SH-SY5Y (cell line): ENCODE measurements around the gene EPB41L2.

ENCODE experiments used
- GATA2 ChIP-seq: IDR thresholded peaks from 2 replicates; pipeline ENCODE4 v1.6.1; 2011; ENCODE audit warnings: mild to moderate bottlenecking, low read depth, low read length
- GATA3 ChIP-seq: IDR thresholded peaks from 2 replicates; pipeline ENCODE4 v1.6.1; 2011; ENCODE audit warnings: low read depth, mild to moderate bottlenecking, low read length, moderate library complexity

The EPB41L2 gene

DNA sequence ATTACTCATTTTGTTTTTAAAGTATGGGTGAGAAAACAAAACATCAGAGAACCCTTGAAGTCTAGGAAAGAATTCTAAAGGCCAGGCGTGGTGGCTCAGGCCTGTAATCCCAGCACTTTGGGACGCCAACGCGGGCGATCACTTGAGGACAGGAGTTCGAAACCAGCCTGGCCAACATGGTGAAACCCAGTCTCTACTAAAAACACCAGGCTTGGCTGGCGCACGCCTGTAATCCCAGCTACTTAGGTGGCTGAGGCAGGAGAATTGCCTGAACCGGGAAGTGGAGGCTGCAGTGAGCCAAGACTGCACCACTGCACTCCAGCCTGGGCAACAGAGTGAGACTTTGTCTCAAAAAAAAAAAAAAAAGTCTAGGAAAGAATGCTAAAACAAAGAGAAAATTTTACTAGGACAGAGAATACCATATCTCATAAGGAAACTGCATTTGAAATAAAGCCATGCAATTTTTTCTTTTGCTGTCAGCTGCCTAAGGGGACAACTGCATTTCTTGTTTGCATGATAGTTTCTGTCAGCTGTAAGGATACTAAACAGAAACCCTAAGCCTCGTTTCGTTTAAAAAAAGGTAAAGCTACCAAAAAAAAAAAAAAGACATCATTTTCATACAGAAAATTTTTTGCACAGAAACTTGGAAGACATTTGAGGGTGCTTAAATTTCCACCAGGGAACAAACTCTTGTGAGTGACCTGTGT, 203.7 kb downstream of the EPB41L2 start:
- TF ChIP-seq GATA3 (no peak), GATA2 (no peak)

DNA sequence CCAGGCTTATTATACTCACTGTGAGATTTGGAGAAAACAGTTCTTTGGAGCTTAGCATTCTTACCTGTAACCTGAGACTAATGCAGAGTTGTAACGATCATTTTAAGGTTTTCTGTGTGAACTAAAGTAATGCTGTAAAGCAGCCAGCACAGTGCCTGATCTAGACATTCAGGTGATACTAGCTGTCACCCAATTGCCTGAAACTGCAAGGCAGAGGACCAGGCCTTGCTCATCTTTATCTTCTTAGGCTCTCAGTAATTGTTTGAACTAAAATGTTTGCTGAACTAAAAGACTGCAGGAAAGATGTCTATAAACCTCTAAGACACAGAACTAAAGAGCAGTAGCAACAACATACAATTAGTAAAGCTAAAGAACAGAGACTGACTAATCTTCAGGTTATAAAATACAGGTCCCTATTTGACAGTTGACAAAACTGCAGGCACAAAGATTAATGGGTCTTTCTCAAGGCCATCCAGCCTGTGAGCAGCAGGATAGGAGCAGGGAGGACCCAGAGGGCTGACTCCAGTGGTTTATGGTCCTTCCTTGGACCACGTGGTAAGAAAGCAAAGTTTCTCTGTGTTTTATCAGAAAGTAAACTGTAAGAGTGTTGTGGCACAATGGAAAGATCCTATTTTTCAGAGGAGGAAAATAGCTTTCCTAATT, 204.4 kb downstream of the EPB41L2 start:
- no peak for TF ChIP-seq GATA3
- TF ChIP-seq GATA2: no peak

DNA sequence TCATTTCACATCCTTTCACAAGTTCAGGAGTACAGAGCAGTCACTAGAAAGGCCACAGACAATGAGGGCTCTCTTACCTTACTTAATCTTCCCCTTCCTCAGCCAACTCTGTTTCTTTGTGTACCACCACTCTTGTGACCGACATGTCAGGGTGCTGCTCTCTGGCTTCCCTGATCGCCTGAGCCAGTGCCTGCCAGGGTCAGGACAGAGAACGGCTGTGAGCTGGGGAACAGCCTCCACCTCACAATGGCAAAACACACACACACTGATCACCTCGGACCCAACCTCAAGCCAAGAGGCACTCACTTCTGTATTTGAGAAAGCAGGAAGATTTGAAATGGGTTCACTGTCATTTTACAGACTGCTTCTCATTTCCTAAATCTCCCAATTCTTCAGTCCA, 205.0 kb downstream of the EPB41L2 start:
- no peak for TF ChIP-seq GATA3
- no peak for TF ChIP-seq GATA2

DNA sequence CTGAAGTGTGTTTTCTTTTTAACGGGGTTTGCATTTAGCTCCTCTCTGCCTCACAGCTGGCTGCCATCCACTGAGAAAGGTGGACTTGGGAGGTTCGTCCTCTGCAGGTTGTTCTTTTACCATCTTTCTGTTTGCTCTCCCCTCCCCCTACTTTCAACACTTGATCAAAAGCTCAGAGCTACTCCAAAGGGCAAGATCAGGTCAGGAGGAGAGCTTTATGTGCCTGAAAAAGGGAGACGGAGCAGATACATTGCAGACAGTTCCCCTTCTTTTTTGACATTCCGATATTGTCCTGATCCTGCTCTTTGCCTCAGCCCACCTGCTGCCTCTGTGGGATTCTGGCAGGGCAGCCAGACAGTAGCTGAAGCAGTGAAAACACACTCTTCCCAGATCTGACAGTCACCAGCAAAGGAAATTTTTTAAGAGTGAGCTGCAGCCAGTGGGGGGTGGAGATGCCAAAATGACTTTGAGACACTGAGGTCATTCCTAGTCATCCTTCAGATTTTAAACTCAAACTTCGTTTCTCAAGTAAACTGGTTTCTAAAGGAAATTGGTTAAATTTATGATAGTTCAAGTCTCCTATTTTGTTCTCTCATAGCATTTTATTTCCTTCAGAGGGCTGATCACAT, 209.4 kb downstream of the EPB41L2 start:
- TF ChIP-seq GATA3 (no peak), GATA2 (no peak)

DNA sequence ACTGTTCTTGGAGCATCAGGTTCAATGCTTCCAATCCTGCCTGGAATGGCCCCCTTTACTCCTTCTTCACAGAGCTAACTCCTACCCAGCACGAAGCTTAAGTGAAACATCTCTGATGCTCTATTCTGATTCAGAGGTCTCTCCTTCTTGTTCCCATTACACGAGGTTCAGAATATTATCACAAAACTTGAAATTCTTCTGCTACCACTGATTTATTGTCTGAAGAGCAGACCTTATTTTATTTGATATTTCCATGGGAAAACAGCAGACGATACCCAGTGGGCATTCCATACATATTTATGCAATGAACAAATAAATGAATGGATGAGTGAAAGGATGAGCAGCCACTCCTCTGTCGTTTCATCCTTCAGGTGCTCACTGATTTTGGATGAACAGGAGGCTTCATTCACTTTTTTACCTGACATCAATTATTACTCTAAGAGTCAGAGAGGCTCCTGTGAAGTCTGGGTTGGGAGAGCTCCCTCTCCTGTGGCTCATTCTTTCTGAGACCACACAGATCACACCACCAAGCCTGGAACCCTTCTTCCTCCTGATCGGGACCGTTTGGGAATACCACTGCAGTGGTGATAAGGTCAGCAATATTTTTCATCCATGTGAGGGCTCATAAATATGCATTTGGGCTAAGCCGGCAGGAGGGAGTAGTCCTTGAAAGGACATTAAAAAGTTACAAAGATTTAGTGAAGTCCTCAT, 210.0 kb downstream of the EPB41L2 start:
- no peak for TF ChIP-seq GATA2
- TF ChIP-seq GATA3: no peak

DNA sequence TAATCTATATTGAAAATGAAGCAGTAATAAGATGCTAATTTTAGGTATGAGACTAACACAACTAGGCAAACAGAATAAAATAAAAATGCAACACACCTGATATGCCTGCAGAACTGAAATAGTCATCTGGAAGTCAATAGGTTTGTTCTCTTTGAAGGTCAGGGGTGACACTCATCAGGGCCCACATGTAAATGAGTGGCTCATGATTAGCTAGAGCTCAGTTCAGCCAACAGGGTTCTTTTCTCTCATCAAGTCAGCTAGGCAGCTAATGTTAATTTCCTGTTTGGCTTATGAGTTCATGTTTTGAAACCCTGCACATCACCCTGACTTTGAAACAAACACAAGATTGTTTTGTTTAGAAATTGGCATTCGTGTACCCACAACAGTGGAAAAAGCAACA, 212.0 kb downstream of the EPB41L2 start:
- no peak for TF ChIP-seq GATA3
- TF ChIP-seq GATA2: no peak

DNA sequence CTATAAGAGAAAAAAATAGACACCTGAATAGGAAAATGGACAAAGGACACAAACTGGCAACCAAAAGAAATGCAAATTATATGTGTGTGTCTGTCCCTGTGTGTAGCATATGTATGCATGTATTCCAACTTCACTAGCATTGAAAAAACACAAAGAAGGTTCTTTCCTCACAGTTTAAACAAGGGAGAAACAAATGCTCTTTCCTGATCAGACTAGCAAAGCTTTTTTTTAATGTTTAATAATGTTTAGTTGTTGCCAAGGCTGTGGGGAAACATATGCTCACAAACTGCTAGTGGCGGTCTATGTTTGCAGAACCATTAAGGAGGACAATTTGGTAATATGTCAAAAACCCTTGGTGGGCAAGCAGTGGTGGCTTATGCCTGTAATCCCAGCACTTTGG, 213.5 kb downstream of the EPB41L2 start:
- TF ChIP-seq GATA2 (no peak), GATA3 (no peak)

DNA sequence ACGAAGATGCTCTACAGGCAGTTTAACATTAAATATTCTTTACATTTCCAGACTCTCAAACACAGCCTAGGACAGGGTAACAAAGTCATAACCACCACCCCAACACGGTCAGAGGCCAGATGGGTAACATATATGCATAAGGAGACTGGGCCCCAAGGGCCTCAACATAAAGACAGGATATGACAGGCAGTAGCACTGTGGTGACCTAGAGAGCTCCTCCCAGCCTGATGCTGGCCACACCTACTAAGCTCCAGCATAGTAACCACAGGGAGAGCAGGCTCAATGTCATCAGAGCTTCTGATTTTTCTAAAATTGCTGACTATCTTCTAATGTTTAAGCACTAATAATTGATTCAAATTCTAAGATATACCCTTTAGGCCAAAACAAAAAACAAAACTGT, 214.1 kb downstream of the EPB41L2 start:
- TF ChIP-seq GATA3 (no peak), GATA2 (no peak)

DNA sequence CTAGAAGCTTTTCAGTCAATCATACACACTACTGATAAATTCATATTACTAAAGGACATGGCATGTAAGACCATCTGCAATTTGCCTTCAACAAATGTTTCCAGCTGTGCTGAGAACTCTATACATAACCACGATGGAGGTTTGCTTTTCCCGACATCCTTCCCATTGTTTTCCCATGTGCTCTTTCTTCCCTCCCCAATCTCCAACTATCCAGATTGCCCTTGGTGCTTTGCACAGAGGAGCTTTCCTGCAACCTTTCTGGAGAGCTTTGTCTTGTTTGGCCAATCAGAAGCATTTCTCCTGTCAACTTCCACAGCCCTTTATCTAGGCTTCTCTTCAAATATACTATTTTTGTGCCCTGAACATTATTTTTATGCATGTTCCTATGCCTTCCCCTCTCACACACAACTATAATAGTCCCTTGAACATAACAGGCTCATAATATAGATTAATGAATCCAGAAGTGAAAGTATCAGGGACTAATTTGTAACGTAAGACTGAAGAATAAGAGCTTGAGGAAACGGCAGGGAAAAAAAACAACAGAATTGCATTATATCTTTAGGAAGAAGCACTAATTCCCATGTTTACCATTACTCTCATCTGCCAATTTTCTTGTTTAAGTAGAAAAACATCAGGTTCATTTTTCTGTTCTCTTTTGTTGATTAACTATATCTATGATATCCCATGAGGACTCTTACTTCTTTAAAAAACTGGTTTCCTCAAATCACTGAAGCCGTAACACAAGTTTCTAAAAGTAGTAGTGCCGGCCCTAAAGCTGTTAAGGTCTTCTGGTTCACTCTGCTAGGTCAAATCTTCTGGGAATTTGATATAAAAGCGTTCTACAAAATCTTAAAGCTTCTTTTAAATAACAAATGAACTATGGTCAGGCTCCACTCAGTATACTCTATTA, 215.8 kb downstream of the EPB41L2 start:
- TF ChIP-seq GATA3 (no peak), GATA2 (no peak)

DNA sequence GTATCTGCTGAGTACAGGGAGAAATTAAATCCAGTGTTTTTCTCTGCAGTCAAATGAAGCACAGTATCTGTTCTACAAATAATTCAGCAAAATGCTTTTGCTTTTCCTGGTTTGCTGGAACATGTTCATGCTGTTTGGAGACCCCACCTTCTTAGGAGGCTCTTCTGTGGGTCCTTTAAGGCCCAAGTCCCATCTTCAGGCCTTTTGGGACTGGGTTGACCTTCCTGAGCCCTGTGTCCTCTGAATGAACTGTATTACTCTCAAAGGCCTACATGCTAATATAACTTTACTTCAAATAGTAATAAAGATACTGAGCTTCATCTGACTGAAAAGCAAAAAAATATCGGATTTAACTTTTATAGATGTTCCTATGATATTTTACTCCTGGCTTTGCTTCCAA, 216.5 kb downstream of the EPB41L2 start:
- TF ChIP-seq GATA2 (no peak), GATA3 (no peak)

DNA sequence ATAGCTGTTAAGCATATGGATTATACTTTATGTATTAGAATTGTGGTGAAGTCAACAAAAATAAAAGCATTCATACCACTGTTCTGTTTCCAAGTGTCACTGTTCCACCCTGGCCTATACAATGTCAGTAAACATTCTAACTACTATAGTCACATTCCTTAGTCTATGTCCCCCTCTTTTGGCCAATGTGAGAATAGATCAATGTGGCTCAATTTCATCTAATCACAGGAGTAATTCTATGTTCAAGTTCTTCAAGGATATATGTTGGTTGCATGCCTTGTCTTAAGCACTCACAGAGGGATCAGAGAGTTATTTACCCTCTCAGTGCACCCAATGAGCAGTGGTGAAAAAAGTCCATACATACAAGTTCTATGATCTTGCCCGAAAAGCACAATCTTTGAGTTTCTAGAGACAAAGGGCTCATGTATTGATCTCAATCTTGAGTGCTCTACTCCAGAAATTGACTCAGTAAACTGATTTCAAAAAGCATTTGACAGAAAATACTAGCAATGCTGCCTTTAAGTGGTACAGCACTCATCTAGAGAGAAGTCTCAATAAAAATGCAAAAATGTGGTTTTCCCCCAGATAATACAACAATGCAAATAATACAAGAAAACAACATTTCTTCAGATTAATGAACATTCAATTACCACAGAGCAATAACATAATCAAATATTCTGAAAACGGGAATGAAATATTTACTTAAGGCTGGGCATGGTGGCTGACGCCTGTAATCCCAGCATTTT, 219.3 kb downstream of the EPB41L2 start:
- no peak for TF ChIP-seq GATA3
- no peak for TF ChIP-seq GATA2

DNA sequence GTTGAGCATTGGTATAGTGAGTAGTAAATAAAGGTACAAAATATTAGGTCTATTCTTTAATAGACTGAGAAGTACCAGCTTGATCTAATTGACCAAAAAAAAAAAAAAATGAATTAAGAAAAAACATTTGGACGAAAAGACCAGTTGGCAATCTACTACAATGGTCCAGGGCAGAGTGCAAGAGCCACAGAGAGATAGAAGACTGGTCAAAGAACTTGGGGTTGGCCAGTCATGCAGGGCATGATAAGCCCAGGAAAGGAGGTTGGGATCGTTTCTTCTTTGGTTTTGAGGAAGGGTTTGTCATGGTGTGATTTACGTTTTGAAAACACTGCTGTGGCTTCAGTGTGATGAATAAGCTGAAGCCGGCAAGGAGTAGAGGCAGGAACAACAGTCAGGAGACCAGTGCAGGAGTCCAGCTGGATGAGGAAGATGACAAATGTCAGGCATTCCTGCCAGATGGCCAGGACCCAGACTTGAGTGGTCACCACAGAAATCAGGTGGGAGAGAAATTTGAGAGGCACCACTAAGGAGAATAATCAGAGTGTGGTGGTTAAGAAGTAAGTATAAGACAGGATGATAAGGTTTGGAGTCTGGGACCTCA, 221.8 kb downstream of the EPB41L2 start:
- no peak for TF ChIP-seq GATA3
- no peak for TF ChIP-seq GATA2
